ENCODE results near the gene RAB4A. TPM values are rescaled to one million over a fixed set of nuclear protein-coding genes. Genes with fewer than 3 reads are reported as not detected.

The RAB4A gene
- total RNA-seq, 3 donors from 2014 or later (not counting 1 experiment from before 2014, with no cell fraction given) = 31.2 to 47.1 (median 31.6) TPM

- Mint-ChIP-seq H3K9me3 (no peaks in the 10 kb centered on the region), H3K27ac (no peak overlapping the region), H3K4me3 (no peak overlapping the region)
Observed at GRCh38 chr1:229227298-229227919, 43.5 kb upstream of the RAB4A start.

GRCh38 chr1:229228522-229228921 lies 42.4 kb upstream of the RAB4A start:
- no CpG with 5 or more reads among the region's 2 CpGs for WGBS (ENCODE audit: insufficient coverage)
- intact Hi-C loops (cut with micrococcal nuclease) = no loop called here
- no peaks in the 10 kb centered on the region for H3K36me3 ChIP-seq (ENCODE audit: control insufficient read depth, insufficient read depth, low read length)
- no peaks in the 10 kb centered on the region for H3K9me3 Mint-ChIP-seq
- H3K27me3 ChIP-seq (ENCODE audit: control insufficient read depth, insufficient read depth, low read length) = peaks cover 8% of the 10 kb centered on the region
- TF ChIP-seq, protein P1, sequence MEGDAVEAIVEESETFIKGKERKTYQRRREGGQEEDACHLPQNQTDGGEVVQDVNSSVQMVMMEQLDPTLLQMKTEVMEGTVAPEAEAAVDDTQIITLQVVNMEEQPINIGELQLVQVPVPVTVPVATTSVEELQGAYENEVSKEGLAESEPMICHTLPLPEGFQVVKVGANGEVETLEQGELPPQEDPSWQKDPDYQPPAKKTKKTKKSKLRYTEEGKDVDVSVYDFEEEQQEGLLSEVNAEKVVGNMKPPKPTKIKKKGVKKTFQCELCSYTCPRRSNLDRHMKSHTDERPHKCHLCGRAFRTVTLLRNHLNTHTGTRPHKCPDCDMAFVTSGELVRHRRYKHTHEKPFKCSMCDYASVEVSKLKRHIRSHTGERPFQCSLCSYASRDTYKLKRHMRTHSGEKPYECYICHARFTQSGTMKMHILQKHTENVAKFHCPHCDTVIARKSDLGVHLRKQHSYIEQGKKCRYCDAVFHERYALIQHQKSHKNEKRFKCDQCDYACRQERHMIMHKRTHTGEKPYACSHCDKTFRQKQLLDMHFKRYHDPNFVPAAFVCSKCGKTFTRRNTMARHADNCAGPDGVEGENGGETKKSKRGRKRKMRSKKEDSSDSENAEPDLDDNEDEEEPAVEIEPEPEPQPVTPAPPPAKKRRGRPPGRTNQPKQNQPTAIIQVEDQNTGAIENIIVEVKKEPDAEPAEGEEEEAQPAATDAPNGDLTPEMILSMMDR (IDR thresholded peaks at IDR 0.05) = no peak
- no peaks in the 10 kb centered on the region for H3K36me3 Mint-ChIP-seq
- H3K4me3 Mint-ChIP-seq = no peak overlapping the region
- H3K27me3 Mint-ChIP-seq (ENCODE audit: low read depth in 2 of 2) = peaks cover 20 to 35% of the 10 kb centered on the region in 2 donors
- ATAC-seq = no peak
- H3K27ac ChIP-seq (ENCODE audit: low read length) = no peak overlapping the region
- no peak for DNase-seq
- H3K4me1 ChIP-seq (ENCODE audit: control insufficient read depth, insufficient read depth, low read length) = peaks cover 8% of the 10 kb centered on the region
- H3K27ac Mint-ChIP-seq = no peak overlapping the region
- H3K9me3 ChIP-seq (ENCODE audit: control insufficient read depth, insufficient read depth, low read length) = no peaks in the 10 kb centered on the region
- H3K4me1 Mint-ChIP-seq = peaks cover 7 to 10% of the 10 kb centered on the region in 2 donors
- no peak overlapping the region for H3K4me3 ChIP-seq (ENCODE audit: low read length)

More at GRCh38 chr1:229227298-229227919, 43.5 kb upstream of the RAB4A start:
- Histone ChIP-seq H3K4me1 (ENCODE audit: control insufficient read depth, insufficient read depth, low read length) (peaks cover 8% of the 10 kb centered on the region), H3K4me3 (ENCODE audit: low read length) (no peak overlapping the region), H3K27ac (ENCODE audit: low read length) (no peak overlapping the region), H3K9me3 (ENCODE audit: control insufficient read depth, insufficient read depth, low read length) (no peaks in the 10 kb centered on the region), H3K27me3 (ENCODE audit: control insufficient read depth, insufficient read depth, low read length) (peaks cover 8% of the 10 kb centered on the region), H3K36me3 (ENCODE audit: control insufficient read depth, insufficient read depth, low read length) (no peaks in the 10 kb centered on the region)
- H3K27me3 Mint-ChIP-seq (ENCODE audit: low read depth in 2 of 2) = peaks cover 19 to 34% of the 10 kb centered on the region in 2 donors
- peaks cover 7 to 10% of the 10 kb centered on the region in 2 donors for H3K4me1 Mint-ChIP-seq
- 11% methylated on average over 15 of the region's 15 CpGs for WGBS (ENCODE audit: insufficient coverage)
- peak; percentile 72 to 88 for DNase-seq
- no peaks in the 10 kb centered on the region for H3K36me3 Mint-ChIP-seq
- TF ChIP-seq, protein P1 (IDR thresholded peaks at IDR 0.05) = peak; percentile 97
- peak; percentile 71 to 81 (median 77) for ATAC-seq
- intact Hi-C loops (cut with micrococcal nuclease) = loop anchor here (1.0 kb wide), 3 partner anchors 492 to 563 kb away; partner anchors contain the start of gene RHOU

DNA sequence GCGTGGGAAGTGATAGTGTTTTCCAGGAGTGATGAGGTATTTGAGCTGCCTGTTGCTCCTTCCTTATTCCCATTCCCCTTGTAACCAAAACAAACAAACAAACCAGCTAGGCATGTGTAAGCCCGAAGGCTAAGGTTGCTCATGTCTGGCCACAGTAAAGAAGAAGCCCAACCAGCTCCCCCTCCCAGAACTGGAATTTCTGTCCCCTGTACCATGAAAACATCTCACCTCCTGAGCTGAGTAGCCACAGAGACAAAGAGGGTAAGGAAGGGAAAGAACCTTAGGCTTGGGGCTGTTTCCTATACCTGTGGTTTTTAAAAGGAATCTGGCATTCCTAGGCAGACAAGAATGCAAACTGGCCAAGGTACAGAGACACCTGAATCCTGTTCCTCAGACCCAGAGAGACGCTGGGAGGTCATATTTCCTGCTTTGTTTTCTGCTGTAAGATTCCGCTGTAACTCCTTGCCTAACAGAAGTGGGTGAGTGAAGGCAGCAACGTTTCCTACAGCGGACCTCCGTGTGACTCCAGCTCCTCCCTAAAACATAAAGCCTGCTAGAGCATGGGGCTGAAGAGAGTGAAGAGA lies 41.7 kb upstream of the RAB4A start:
- Mint-ChIP-seq H3K4me1 (peaks cover 7 to 10% of the 10 kb centered on the region in 2 donors), H3K9me3 (no peaks in the 10 kb centered on the region), H3K27me3 (ENCODE audit: low read depth in 2 of 2) (peaks cover 27 to 42% of the 10 kb centered on the region in 2 donors), H3K27ac (no peak overlapping the region), H3K36me3 (no peaks in the 10 kb centered on the region), H3K4me3 (no peak overlapping the region)
- ATAC-seq = no peak
- peaks cover 8% of the 10 kb centered on the region for H3K27me3 ChIP-seq (ENCODE audit: control insufficient read depth, insufficient read depth, low read length)
- TF ChIP-seq, protein P1 (IDR thresholded peaks at IDR 0.05) = no peak
- no peaks in the 10 kb centered on the region for H3K36me3 ChIP-seq (ENCODE audit: control insufficient read depth, insufficient read depth, low read length)
- no peaks in the 10 kb centered on the region for H3K9me3 ChIP-seq (ENCODE audit: control insufficient read depth, insufficient read depth, low read length)
- intact Hi-C loops (cut with micrococcal nuclease) = no loop called here
- no peak overlapping the region for H3K27ac ChIP-seq (ENCODE audit: low read length)
- 38% methylated on average over 7 of the region's 7 CpGs for WGBS (ENCODE audit: insufficient coverage)
- no peak overlapping the region for H3K4me3 ChIP-seq (ENCODE audit: low read length)
- H3K4me1 ChIP-seq (ENCODE audit: control insufficient read depth, insufficient read depth, low read length) = peaks cover 8% of the 10 kb centered on the region
- peak in 1 of 2 donors; percentile 20 for DNase-seq
